Neural progenitor cell (in vitro differentiated cells): Measurements from ENCODE around the gene MYOT. TPM values are rescaled to one million over a fixed set of nuclear protein-coding genes. Genes with fewer than 3 reads are reported as not detected.
A peak's percentile ranks its signal among the peaks of the same experiment; 100 is the strongest.

Experiments
- DNase-seq: peaks from one replicate; pipeline ENCODE4 v3.0.0-alpha.2; 2016; ENCODE audit warnings: low spot score
- H2AFZ ChIP-seq: fragments of 200-600 bp; sonication (generic); replicated peaks from 2 replicates; pipeline ENCODE4 v1.6.1; 2016; ENCODE audit warnings: antibody characterized with exemption
- H3F3A ChIP-seq: fragments of 200-600 bp; sonication (generic); 2 replicates; pipeline ENCODE4 v1.6.1; 2016; ENCODE audit warnings: antibody characterized with exemption, low read depth
- H3K27ac ChIP-seq: fragments of 200-600 bp; sonication (generic); 2 replicates; pipeline ENCODE4 v1.5.1; 2016; ENCODE audit warnings: mild to moderate bottlenecking
- H3K27me3 ChIP-seq: fragments of 200-600 bp; sonication (generic); 2 replicates; pipeline ENCODE4 v1.6.1; 2016; ENCODE audit warnings: mild to moderate bottlenecking, moderate library complexity
- H3K36me3 ChIP-seq: fragments of 200-600 bp; sonication (generic); 2 replicates; pipeline ENCODE4 v1.5.1; 2016
- H3K4me1 ChIP-seq: fragments of 200-600 bp; sonication (generic); 2 replicates; pipeline ENCODE4 v1.6.1; 2016; ENCODE audit warnings: mixed run types
- H3K4me2 ChIP-seq: fragments of 200-600 bp; sonication (generic); 2 replicates; pipeline ENCODE4 v1.6.1; 2016
- H3K4me3 ChIP-seq: fragments of 200-600 bp; sonication (generic); 2 replicates; pipeline ENCODE4 v1.5.1; 2016
- H3K79me2 ChIP-seq: fragments of 200-600 bp; sonication (generic); 2 replicates; pipeline ENCODE4 v1.6.1; 2016; ENCODE audit warnings: low read depth
- H3K9ac ChIP-seq: fragments of 200-600 bp; sonication (generic); 2 replicates; pipeline ENCODE4 v1.6.1; 2016
- H3K9me3 ChIP-seq: fragments of 200-600 bp; sonication (generic); 2 replicates; pipeline ENCODE4 v1.5.1; 2016; ENCODE audit warnings: low read depth
- H4K20me1 ChIP-seq: fragments of 200-600 bp; sonication (generic); 2 replicates; pipeline ENCODE4 v1.6.1; 2016; ENCODE audit warnings: low read depth
- H3K27ac Mint-ChIP-seq: 3 replicates; pipeline ENCODE4 v1.8.0; 2021; ENCODE audit warnings: mixed read lengths
- H3K27me3 Mint-ChIP-seq: 2 replicates; pipeline ENCODE4 v1.8.0; 2022; ENCODE audit warnings: low read depth, mild to moderate bottlenecking, inconsistent platforms, moderate library complexity, mixed read lengths; ENCODE audit not compliant: insufficient read depth
- H3K36me3 Mint-ChIP-seq: 3 replicates; pipeline ENCODE4 v1.8.0; 2021; ENCODE audit warnings: mixed read lengths
- H3K4me1 Mint-ChIP-seq: 3 replicates; pipeline ENCODE4 v1.8.0; 2021; ENCODE audit warnings: mixed read lengths
- H3K4me3 Mint-ChIP-seq: 3 replicates; pipeline ENCODE4 v1.8.0; 2021; ENCODE audit warnings: mild to moderate bottlenecking, moderate library complexity, mixed read lengths
- H3K9me3 Mint-ChIP-seq: 3 replicates; pipeline ENCODE4 v1.8.0; 2020; ENCODE audit warnings: mixed read lengths
- CTCF ChIP-seq: fragments of 200-600 bp; sonication (generic); IDR thresholded peaks from 2 replicates; pipeline ENCODE4 v1.5.1; 2017; ENCODE audit warnings: antibody characterized with exemption, mild to moderate bottlenecking
- EZH2 ChIP-seq: fragments of 200-600 bp; sonication (generic); IDR thresholded peaks from 2 replicates; pipeline ENCODE4 v1.6.1; 2017; ENCODE audit warnings: antibody characterized with exemption, mild to moderate bottlenecking, moderate library complexity
- EZH2phosphoT487 ChIP-seq: fragments of 200-600 bp; sonication (generic); IDR thresholded peaks from 2 replicates; pipeline ENCODE4 v1.6.1; 2017; ENCODE audit warnings: antibody characterized with exemption
- total RNA-seq: library from RNA; depleted of rRNA; stranded (reverse); fragments of >200 nt; gene quantifications from 2 replicates; pipeline ENCODE4 v1.2.3, GENCODE V29; 2015; ENCODE audit warnings: low replicate concordance

Gene MYOT
- total RNA-seq, 1 donor from 2014 or later = not detected

- Histone ChIP-seq H3F3A (no peaks in the 10 kb centered on the region), H3K9me3 (no peaks in the 10 kb centered on the region), H3K4me1 (no peaks in the 10 kb centered on the region), H3K4me2 (no peak overlapping the region), H3K27ac (no peak overlapping the region), H3K4me3 (no peak overlapping the region), H3K9ac (no peak overlapping the region), H2AFZ (no peak overlapping the region), H3K27me3 (no peaks in the 10 kb centered on the region), H3K79me2 (no peaks in the 10 kb centered on the region), H4K20me1 (no peaks in the 10 kb centered on the region), H3K36me3 (no peaks in the 10 kb centered on the region)
- Mint-ChIP-seq H3K4me1 (no peaks in the 10 kb centered on the region), H3K27ac (no peak overlapping the region), H3K36me3 (no peaks in the 10 kb centered on the region), H3K27me3 (no peaks in the 10 kb centered on the region), H3K9me3 (no peaks in the 10 kb centered on the region), H3K4me3 (no peak overlapping the region)
- no peak for DNase-seq
- no peak for TF ChIP-seq EZH2phosphoT487
These were observed 26.9 kb downstream of the MYOT start for GRCh38 chr5:137894586-137894985.

GRCh38 chr5:137896560-137896959, 28.9 kb downstream of the MYOT start:
- Mint-ChIP-seq H3K36me3 (no peaks in the 10 kb centered on the region), H3K27ac (no peak overlapping the region), H3K9me3 (no peaks in the 10 kb centered on the region), H3K27me3 (no peaks in the 10 kb centered on the region), H3K4me1 (peaks cover 4% of the 10 kb centered on the region), H3K4me3 (no peak overlapping the region)
- Histone ChIP-seq H4K20me1 (no peaks in the 10 kb centered on the region), H3F3A (no peaks in the 10 kb centered on the region), H3K27me3 (no peaks in the 10 kb centered on the region), H2AFZ (peak overlapping the region; percentile 50), H3K79me2 (no peaks in the 10 kb centered on the region), H3K27ac (no peak overlapping the region), H3K36me3 (no peaks in the 10 kb centered on the region), H3K4me2 (no peak overlapping the region), H3K4me1 (no peaks in the 10 kb centered on the region), H3K9ac (no peak overlapping the region), H3K9me3 (no peaks in the 10 kb centered on the region), H3K4me3 (no peak overlapping the region)
- no peak for DNase-seq
- TF ChIP-seq CTCF = no peak
- no peak for TF ChIP-seq EZH2
- TF ChIP-seq EZH2phosphoT487 = no peak

- Mint-ChIP-seq H3K27me3 (peaks cover 3% of the 10 kb centered on the region), H3K4me1 (peaks cover 12% of the 10 kb centered on the region), H3K27ac (no peak overlapping the region), H3K9me3 (no peaks in the 10 kb centered on the region), H3K36me3 (no peaks in the 10 kb centered on the region), H3K4me3 (no peak overlapping the region)
- DNase-seq = no peak
- Histone ChIP-seq H3F3A (no peaks in the 10 kb centered on the region), H3K4me2 (no peak overlapping the region), H3K36me3 (no peaks in the 10 kb centered on the region), H3K79me2 (no peaks in the 10 kb centered on the region), H3K9ac (no peak overlapping the region), H2AFZ (no peak overlapping the region), H3K4me3 (no peak overlapping the region), H3K4me1 (no peaks in the 10 kb centered on the region), H3K27me3 (no peaks in the 10 kb centered on the region), H3K27ac (no peak overlapping the region), H3K9me3 (no peaks in the 10 kb centered on the region), H4K20me1 (no peaks in the 10 kb centered on the region)
- TF ChIP-seq CTCF = no peak
- TF ChIP-seq EZH2 = no peak
- TF ChIP-seq EZH2phosphoT487 = no peak
These were observed 31.8 kb downstream of the MYOT start for GRCh38 chr5:137899493-137899892.

GRCh38 chr5:137901011-137901817, 33.6 kb downstream of the MYOT start:
- H3K9me3 Mint-ChIP-seq = no peaks in the 10 kb centered on the region
- DNase-seq = no peak
- H3K27me3 Mint-ChIP-seq = peaks cover 3% of the 10 kb centered on the region
- H3K36me3 Mint-ChIP-seq = no peaks in the 10 kb centered on the region
- no peaks in the 10 kb centered on the region for H3K79me2 ChIP-seq
- TF ChIP-seq EZH2phosphoT487 = no peak
- no peak for TF ChIP-seq EZH2
- no peak for TF ChIP-seq CTCF
- no peak overlapping the region for H3K27ac ChIP-seq
- H3K4me3 ChIP-seq = no peak overlapping the region
- H3K27me3 ChIP-seq = no peaks in the 10 kb centered on the region
- no peaks in the 10 kb centered on the region for H3K9me3 ChIP-seq
- H3K4me3 Mint-ChIP-seq = no peak overlapping the region
- H4K20me1 ChIP-seq = no peaks in the 10 kb centered on the region
- peaks cover 12% of the 10 kb centered on the region for H3K4me1 Mint-ChIP-seq
- no peak overlapping the region for H3K27ac Mint-ChIP-seq
- no peak overlapping the region for H3K4me2 ChIP-seq
- no peaks in the 10 kb centered on the region for H3F3A ChIP-seq
- no peaks in the 10 kb centered on the region for H3K36me3 ChIP-seq
- H2AFZ ChIP-seq = peak overlapping the region; percentile 13
- no peaks in the 10 kb centered on the region for H3K4me1 ChIP-seq
- H3K9ac ChIP-seq = no peak overlapping the region
